Activated naive CD4-positive, alpha-beta T cell (primary cell): ENCODE data around the gene PTS.

Source experiments
- DNase-seq, 4 experiments: peaks; one replicate each; lab custom pipeline; 2025; lab: John Stamatoyannopoulos, UW

PTS gene

GRCh38 chr11:112265659-112266409 lies 39.6 kb downstream of the PTS start:
- no peak for DNase-seq

- no peak for DNase-seq
These were observed 40.2 kb downstream of the PTS start for GRCh38 chr11:112266410-112266778.

GRCh38 chr11:112267188-112267591 lies 41.0 kb downstream of the PTS start:
- DNase-seq, result no peak

GRCh38 chr11:112268406-112268805 lies 42.2 kb downstream of the PTS start:
- DNase-seq, result no peak

GRCh38 chr11:112269139-112269538 lies 42.9 kb downstream of the PTS start:
- no peak for DNase-seq

- no peak for DNase-seq
These were observed 44.4 kb downstream of the PTS start for GRCh38 chr11:112270551-112271180.

- DNase-seq, result no peak
These were observed 45.0 kb downstream of the PTS start for GRCh38 chr11:112271242-112271641.

- no peak for DNase-seq
These were observed 46.8 kb downstream of the PTS start for GRCh38 chr11:112273066-112273465.

- no peak for DNase-seq
These were observed 48.0 kb downstream of the PTS start for GRCh38 chr11:112274007-112274783.

- no peak for DNase-seq
These were observed 50.8 kb downstream of the PTS start for GRCh38 chr11:112277029-112277428.

- DNase-seq, result no peak
These were observed 51.7 kb downstream of the PTS start for GRCh38 chr11:112277941-112278340.

- DNase-seq, result no peak
These were observed 52.6 kb downstream of the PTS start for GRCh38 chr11:112278803-112279202.

- DNase-seq, result peak; percentile 40 to 75 (median 72)
These were observed 53.7 kb downstream of the PTS start for GRCh38 chr11:112279901-112280267.

GRCh38 chr11:112280268-112281126 lies 54.3 kb downstream of the PTS start:
- peak in 3 of 4 experiments; percentile 15 to 42 (median 24) for DNase-seq

GRCh38 chr11:112281726-112282125 lies 55.5 kb downstream of the PTS start:
- DNase-seq, result no peak
